ENCODE data around the gene OBSCN.

Gene OBSCN

DNA sequence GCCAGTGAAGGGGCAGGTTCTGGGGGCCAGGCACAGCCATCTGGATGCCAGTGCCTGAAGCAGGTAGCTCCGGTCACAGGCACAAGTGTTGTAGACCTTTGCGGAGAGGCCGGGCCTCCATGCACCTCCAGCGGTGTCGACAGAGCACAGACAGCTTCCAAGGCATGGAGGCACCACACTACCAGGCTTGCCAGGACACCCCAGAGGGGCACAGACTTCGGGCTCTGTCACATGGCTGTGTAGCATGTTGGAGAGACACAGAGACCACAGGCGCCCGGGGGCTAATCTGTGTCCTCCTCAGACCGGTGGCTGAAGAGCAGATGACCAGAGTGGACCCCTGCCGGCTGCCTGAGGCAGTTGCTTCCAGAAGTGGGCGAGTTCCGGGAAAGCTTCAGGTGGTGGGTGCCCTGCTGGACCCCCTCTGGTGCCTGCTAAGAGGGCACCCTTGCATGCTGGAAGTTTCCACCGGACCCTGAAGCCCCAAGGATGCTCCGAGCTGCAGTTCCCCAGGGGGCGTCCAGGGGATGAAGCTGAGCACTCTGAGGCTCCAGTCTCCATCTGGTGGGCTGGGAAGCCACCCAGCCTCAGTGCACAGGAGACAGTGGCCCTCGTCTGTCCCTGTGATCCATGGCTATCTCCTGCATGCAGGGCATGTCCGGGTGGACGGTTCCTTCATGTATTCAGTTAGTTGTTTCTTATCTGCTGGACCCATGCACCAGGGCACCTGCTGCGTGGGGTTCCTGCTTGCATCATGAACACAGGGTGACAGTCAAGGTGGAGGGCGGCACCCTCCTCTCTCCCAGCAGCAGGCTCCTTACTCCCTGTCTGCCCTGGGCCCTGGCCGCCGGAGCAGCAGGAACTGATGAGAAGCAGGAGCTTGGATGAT lies 82.4 kb downstream of the OBSCN start:
- no peak for DNase-seq (ENCODE audit: low read depth in 2 of 2)

DNA sequence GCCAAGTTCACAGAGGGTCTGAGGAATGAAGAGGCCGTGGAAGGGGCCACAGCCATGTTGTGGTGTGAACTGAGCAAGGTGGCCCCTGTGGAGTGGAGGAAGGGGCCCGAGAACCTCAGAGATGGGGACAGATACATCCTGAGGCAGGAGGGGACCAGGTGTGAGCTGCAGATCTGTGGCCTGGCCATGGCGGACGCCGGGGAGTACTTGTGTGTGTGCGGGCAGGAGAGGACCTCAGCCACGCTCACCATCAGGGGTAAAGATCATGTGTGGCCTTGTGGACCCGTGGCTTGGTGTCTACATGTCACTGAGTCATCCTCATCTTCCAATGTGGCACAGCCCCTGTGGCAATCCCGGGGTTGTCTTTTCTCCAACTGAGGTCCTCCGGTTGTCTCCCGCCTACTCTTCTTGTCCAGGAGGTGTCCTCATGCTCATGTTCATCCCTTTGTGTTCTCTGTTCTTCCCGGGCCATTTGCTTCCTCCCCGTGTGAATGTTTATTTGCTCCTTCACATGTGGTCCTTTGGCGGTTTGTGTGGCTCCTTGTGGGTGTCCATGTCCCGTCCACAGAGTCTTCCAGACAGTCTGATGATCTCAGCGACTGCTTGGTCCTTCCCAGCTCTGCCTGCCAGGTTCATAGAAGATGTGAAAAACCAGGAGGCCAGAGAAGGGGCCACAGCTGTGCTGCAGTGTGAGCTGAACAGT lies 84.2 kb downstream of the OBSCN start:
- DNase-seq (ENCODE audit: low read depth in 2 of 2), result no peak

DNA sequence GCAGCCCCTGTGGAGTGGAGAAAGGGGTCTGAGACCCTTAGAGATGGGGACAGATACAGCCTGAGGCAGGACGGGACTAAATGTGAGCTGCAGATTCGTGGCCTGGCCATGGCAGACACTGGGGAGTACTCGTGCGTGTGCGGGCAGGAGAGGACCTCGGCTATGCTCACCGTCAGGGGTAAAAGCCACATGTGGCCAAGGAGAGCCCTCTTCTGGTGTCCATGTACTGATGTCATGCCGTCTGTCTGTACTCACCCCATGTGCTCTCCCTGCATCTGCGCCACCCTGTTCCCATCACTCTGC lies 84.7 kb downstream of the OBSCN start:
- DNase-seq (ENCODE audit: low read depth in 2 of 2), result no peak

DNA sequence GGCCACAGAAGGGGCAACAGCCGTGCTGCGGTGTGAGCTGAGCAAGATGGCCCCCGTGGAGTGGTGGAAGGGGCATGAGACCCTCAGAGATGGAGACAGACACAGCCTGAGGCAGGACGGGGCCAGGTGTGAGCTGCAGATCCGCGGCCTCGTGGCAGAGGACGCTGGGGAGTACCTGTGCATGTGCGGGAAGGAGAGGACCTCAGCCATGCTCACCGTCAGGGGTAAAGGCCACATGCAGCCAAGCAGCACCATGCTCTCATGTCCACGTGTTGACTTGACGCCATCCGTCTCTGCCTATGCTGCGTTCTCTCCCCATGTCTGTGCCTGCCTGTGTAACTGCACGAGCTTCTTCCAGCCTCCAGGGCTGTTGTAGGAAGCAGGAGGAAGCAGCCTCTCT lies 85.5 kb downstream of the OBSCN start:
- no peak for DNase-seq (ENCODE audit: low read depth in 2 of 2)

DNA sequence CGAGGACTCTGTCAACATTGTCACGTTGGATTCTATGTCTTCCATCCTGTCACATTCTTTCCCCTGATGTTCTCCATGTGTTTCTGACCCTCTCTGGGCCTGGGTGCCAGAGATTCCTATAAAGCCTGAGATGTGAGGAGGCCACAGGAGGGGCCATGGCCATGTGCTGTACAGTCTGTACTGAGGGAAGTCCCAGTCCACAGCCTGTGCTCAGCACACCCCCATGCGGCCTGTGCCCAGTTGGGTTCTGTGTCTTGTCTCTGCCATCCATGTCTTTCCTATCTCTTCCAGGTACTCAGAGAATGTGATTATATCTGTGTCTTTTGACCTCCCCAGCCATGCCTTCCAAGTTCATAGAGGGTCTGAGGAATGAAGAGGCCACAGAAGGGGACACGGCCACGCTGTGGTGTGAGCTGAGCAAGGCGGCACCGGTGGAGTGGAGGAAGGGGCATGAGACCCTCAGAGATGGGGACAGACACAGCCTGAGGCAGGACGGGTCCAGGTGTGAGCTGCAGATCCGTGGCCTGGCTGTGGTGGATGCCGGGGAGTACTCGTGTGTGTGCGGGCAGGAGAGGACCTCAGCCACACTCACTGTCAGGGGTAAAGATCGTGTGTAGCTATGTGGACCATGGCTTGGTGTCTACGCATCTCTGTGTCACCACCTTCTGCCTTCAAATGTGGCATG lies 86.1 kb downstream of the OBSCN start:
- no peak for DNase-seq (ENCODE audit: low read depth in 2 of 2)

GRCh38 chr1:228294717-228295116 lies 86.9 kb downstream of the OBSCN start:
- DNase-seq (ENCODE audit: low read depth in 2 of 2), result no peak

DNA sequence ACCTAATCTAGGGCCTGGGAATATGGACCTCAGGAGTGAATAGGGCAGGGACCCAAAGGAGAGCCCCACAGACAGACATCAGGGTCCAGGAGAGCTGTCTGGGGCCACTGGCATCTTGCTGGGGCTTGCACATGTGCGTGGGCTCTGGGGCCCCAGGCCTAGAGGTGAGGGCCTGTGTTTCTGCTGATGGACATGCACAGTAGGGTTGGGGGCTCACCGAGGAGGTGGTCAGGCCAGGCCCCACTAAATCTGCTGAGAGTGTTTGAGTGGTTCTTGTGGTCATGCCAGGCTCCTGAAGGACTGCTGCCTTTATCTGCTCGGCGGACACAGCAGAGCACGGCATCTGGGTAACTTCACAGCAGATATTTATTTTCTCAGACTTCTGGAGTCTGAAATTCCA lies 87.4 kb downstream of the OBSCN start:
- DNase-seq (ENCODE audit: low read depth in 2 of 2), result no peak

DNA sequence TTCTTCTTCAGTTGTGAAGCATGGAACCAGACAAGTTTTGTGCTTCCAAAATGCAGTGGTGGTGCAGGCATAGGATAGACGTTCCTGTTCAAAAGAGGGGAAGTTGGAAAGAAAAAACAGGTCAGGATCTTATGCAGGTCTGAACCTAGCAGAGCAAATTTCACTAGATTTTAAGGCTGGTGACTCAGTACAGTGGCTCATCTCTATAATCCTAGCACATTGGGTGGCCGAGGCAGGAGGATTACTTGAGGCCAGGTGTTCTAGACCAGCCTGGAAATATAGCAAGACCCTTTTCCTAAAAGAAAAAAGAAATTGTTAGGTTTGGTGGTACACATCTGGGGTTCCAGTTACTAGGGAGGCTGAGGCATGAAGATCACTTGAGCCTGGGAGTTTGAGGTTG lies 88.1 kb downstream of the OBSCN start:
- no peak for DNase-seq (ENCODE audit: low read depth in 2 of 2)

DNA sequence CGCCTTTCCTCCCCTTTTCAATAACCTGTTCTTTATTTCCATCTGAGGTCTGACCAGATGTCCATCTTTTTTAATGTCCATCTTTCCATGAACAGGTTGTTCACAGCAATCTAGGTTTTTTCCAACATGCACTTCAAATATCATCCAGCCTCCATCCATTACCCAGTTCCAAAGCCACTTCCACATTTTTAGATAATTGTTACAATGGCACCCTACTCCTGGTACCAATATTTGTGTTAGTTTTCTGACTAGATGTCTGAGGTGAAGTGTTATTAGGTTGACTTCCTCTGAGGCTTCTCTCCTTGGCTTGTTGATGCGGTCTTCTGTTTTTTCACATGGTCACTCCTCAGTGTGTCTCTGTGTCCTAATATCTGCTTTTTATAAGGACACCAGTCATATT lies 89.4 kb downstream of the OBSCN start:
- DNase-seq (ENCODE audit: low read depth in 2 of 2), result no peak

DNA sequence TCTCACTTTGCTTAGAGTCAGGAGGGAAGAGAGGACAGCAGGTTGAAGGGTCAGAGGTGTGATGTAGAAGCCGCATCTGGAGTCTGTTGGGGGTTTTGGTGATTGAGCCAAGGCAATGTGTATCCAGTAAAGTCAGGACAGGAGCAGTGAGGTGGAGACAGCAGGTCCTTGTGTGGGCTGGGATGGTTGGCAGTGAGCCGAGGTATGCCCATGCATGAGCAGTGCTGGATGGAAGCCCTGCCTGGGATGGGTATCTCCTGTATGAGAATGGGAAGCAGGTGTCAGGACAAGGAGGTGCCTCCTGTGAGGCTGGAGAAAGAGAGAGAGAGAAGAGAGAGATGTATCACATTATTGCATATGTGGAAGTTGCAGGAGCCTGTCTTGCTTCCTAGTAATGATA lies 90.0 kb downstream of the OBSCN start:
- DNase-seq (ENCODE audit: low read depth in 2 of 2), result no peak

DNA sequence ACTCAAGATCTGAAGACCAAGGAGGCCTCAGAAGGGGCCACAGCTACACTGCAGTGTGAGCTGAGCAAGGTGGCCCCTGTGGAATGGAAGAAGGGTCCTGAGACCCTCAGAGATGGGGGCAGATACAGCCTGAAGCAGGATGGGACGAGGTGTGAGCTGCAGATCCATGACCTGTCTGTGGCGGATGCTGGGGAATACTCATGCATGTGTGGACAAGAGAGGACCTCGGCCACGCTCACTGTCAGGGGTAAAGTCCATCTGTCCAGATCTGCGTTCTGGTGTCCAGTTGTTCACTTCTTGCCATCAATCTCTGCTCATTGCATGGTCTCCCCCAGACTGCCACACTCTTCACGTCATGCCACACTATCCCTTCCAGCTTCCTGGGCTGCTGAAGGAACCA lies 90.6 kb downstream of the OBSCN start:
- no peak for DNase-seq (ENCODE audit: low read depth in 2 of 2)

DNA sequence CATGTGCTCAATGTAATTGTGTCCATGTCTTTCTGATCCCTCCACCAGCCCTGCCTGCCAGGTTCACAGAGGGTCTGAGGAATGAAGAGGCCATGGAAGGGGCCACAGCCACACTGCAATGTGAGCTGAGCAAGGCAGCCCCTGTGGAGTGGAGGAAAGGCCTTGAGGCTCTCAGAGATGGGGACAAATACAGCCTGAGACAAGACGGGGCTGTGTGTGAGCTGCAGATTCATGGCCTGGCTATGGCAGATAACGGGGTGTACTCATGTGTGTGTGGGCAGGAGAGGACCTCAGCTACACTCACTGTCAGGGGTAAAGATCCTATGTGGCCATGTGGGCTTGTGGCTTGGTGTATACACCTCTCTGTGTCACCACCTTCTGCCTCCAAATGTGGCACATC lies 91.4 kb downstream of the OBSCN start:
- DNase-seq (ENCODE audit: low read depth in 2 of 2), result no peak

GRCh38 chr1:228299901-228300300 lies 92.1 kb downstream of the OBSCN start:
- DNase-seq (ENCODE audit: low read depth in 2 of 2), result no peak

DNA sequence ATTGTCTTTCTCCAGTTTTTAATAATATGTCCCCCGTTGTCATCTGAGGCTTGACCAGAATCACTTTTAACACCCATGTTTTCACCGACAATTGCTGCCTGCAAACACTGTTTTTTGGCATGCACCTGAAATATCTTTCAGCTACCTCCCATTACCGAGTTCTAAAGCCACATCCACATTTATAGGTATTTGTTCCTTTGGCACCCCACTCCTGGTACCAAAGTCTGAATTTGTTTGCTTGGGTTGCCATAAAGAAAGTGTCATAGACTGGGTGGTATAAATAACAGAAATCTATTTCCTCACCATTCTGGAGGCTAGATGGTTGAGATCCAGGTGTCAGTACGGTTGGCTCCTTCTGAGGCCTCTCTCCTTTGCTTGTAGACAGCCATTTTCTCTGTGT lies 94.2 kb downstream of the OBSCN start:
- DNase-seq (ENCODE audit: low read depth in 2 of 2), result no peak

DNA sequence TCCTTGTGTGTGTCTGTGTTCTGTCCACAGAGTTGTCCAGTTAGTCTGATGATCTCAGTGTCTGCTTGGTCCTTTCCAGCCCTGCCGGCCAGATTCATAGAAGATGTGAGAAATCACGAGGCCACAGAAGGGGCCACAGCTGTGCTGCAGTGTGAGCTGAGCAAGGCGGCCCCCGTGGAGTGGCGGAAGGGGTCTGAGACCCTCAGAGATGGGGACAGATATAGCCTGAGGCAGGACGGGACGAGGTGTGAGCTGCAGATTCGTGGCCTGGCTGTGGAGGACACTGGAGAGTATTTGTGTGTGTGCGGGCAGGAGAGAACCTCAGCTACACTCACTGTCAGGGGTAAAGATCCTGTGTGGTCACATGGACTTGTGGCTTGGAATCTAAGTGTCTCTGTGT lies 95.8 kb downstream of the OBSCN start:
- DNase-seq (ENCODE audit: low read depth in 2 of 2), result no peak

DNA sequence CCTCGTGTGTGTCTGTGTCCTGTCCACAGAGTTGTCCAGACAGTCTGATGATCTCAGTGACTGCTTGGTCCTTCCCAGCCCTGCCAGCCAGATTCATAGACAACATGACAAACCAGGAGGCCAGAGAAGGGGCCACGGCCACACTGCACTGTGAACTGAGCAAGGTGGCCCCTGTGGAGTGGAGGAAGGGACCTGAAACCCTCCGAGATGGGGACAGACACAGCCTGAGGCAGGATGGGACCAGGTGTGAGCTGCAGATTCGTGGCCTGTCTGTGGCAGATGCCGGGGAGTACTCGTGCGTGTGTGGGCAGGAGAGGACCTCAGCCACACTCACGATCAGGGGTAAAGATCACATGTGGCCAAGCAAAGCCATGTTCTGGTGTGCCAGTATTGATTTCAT lies 96.4 kb downstream of the OBSCN start:
- DNase-seq (ENCODE audit: low read depth in 2 of 2), result no peak

- DNase-seq (ENCODE audit: low read depth in 2 of 2), result no peak
These were observed 97.0 kb downstream of the OBSCN start for GRCh38 chr1:228304766-228305395.

GRCh38 chr1:228305721-228306152 lies 97.9 kb downstream of the OBSCN start:
- no peak for DNase-seq (ENCODE audit: low read depth in 2 of 2)

DNA sequence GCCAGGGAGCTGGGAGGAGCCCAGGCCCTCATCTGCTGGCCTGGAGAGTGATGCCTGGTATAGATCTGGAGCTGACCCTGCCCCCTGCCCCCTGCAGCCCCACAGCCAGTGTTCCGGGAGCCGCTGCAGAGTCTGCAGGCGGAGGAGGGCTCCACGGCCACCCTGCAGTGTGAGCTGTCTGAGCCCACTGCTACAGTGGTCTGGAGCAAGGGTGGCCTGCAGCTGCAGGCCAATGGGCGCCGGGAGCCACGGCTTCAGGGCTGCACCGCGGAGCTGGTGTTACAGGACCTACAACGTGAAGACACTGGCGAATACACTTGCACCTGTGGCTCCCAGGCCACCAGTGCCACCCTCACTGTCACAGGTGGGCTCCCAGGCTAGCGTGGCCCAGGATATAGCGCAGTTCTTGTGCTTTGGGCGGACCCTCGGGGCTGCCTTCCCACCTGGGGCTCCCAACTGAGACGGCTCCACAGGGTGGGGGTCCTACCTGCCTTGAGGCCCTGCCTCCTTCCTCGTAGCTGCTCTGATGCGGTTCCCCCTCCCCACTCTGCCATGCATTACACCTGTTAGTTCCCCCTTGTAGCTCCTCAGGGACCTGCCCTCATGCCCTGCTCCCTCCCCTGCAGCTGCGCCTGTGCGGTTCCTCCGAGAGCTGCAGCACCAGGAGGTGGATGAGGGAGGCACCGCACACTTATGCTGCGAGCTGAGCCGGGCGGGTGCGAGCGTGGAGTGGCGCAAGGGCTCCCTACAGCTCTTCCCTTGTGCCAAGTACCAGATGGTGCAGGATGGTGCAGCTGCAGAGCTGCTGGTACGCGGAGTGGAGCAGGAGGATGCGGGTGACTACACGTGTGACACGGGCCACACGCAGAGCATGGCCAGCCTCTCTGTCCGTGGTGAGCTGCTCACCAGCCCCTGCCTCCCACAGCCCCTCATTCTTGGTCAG lies 98.7 kb downstream of the OBSCN start:
- DNase-seq (ENCODE audit: low read depth in 2 of 2), result no peak

DNA sequence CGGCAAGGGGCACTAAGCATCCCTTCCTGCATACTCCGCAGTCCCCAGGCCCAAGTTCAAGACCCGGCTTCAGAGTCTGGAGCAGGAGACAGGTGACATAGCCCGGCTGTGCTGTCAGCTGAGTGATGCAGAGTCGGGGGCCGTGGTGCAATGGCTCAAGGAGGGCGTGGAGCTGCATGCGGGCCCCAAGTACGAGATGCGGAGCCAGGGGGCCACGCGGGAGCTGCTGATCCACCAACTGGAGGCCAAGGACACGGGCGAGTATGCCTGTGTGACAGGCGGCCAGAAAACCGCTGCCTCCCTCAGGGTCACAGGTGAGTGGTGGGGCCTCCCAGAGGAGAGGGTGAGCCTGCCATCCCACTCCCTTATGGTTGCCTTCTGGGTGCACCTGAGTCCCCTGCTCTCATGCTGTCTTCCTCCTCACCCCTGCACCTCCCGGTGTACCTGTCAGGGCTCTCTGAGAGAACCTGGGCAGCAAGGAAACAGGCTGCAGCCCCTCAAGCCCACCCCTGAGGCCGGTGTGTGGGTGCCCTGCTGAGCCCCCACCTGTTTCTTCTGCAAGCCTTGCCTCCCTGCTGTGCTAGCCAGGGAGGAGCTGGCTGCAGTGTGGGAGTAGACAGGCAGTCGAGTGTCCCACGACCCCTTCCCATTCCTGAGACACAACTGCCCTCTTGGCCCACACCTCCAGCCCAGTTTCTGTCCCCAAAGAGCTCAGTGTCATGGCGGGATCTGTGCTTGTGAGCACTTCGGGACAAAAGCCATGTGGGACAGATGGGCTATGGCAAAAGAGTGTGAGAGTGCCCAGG lies 99.6 kb downstream of the OBSCN start:
- no peak for DNase-seq (ENCODE audit: low read depth in 2 of 2)

Data from stimulated activated CD8-positive, alpha-beta memory T cell treated with anti-CD3 and anti-CD28 coated beads, Interleukin-15, amount 100 ng/mL, for 48 hours (primary cell).